MV-4-11 (cell line): ENCODE results near the gene ADCY2.
A peak's percentile ranks its signal among the peaks of the same experiment; 100 is the strongest.
"Not testable (repeated sequence)": the region's sequence is repeated elsewhere in the genome, so short reads cannot be mapped to it uniquely, and the experiment has no call there.

ENCODE experiments used
- DNase-seq: peaks from one replicate; lab custom pipeline; 2025; lab: John Stamatoyannopoulos, UW

ADCY2 gene

DNA sequence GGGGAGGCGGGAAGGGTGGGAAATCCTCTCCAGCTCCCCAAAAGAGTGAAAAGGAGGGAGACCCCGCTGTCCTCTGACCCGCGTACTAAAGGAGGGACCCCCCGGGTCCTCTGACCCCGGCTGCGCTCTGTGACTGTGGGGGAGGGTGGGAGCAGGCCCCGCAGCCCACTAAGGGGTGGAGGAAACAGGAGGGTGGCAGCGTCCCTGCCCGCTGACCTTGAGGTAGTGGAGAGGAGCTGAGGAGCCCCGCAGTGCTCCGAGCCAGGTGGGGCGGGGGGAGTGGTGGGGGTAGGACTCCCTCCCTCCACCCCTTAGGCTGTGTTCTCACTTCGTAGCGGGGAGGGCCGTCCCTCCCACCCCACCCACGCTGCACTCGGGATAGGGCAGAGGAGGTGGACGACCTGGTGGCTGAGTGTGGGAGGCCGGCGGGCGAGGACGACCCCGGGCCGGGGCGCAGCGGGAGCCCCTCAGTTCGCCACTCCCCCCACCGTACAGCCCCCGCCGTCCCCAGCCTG, 449 bp upstream of the ADCY2 start:
- DNase-seq = no peak

DNA sequence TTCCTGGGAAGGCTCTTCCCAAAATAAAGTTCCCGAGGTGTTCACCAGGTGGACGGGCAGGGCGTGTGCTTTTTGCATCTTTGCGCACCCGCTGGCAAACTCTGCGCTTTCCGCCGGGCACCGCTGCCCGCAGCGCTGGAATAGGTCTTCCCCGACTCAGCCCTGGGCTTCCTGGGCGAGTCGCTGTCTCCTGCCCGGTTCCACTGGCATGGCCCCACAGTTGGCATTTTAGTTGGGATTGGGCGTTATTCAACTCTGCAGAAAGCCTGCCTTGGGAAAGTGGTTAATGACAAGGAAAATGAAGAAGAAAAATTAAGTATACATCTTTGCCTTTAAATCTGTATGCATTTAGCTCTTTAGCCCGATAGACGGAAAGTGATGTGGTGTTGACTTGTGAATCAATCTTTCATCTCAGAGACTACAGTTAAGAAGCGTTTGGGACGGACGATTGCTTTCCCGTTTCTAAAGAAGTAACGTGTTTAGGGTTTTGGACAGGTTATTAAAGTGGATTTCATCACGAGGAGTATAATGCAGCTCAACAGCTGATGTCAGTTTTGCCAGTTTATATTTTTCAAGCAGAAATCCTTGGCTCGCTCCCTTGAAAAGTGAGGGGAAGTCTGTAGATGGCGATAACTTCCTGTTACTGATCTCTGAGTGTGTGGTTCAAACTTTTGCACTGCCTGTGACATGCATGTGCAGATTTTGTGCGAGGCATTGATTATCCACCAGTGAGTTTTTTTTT, 946 bp downstream of the ADCY2 start:
- DNase-seq = no peak

DNA sequence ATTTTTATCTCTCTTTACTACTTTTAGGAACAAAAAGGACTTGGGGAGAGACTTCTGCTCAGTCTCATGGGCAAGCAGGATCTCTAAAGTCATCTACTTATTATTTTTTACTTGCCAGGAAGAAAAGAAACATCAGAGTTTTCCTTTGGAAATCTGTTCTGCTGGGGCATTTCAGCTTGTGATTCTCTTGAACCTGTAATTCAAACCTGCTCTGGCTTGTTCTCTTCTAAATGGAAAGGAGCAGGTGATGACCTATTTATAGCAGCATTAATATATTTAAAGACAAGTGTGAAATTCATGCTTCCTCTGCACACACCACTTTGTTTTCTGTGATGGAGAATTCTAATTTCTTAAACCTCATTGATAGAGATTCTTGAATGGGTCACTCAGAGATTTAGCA, 2.0 kb downstream of the ADCY2 start:
- DNase-seq = no peak

DNA sequence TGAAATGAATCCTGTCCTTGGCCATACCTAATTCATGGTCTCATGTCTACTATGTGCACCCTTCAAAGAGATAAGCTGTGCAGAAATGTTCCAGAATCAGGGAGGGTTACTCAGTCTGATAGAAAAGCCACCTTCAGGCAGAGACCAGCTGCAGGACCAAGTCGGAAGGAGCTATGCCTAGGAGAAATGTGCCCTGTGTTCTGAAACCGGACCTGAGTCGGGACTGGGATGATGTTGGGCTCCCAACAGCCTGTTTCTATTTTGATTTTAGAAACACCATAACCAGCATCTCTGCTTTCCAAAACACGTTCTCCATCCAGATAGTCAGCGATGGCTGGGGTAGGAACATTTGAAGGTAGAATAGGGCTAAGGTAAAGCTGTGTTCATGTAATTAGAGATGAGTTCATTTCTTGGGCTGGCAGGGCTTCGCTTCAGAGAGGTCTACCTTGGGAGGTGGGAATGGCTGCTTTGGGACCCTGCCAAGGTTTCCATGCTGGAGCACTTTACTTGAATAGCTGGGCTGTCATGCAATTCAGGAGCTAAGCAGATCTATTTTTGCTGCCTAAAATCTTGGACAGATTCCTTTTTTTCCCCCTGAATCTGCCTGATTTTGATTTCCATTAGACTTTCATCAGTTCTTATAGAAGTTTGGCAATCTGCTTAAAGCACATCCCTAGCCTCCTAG, 2.8 kb downstream of the ADCY2 start:
- no peak for DNase-seq

DNA sequence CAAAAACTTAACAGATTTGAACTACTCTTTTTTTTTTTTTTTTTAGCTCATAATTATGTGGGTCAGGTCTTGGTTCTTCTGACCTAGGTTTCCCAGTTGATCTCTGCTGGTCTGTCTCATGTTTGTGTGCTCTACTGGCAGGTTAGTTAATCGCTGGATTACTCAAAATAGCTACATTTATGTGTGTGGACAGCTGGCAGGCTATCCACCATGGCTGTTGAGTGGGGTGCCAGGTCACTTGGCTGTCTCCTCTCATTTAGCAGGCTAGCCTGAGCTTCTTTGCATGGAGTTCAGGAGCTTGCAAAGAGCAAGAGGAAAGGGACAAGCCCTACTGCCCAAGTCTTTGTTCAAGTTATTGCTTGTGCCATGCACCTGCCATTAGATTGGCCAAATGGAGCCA, 9.3 kb downstream of the ADCY2 start:
- no peak for DNase-seq

DNA sequence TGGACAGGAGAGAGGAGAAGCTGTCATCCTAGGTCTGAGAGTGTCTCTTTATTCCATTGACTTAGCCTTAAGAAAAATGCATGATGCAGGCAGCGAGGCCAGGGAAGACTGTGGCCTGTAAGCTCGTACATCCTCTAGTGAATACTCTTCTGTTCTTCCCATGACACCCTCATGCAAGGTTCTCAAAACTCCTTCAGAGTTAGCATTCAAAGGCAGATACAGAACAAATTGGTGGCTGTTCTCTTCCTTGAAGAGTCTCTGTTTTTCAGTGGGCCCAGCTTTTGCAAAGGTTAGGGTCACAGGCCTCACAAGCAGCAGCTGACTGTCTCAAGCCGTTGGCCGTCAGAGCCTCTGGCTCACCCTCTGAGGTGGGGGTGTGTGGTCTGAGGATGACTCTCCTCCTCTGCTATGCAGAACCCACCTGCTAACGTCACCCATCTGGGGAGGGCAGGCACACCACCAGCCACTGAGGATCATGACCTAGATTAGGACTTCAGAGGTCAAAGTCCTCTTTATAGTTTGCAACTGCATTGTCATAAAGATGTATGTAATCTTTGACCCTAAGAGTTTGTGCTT, 15.1 kb downstream of the ADCY2 start:
- DNase-seq = no peak

DNA sequence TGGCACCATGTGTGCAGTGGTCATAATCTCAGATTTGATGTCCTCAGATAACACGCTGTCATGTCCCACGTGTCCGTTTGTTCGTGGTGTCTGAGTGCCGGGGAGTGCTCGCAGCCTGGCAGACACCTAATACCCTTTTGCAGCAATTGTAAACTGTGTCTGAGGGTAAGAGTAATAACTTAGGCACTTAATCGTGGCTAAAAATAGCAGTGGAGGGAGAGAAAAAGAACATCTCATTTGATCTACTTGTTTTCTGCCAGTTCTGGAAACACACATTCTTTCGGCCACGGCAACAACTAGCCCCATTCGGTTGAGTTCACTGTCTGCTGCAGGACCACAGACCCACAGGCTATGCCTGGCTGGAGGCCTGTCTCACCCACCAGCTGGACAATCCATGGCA, 16.5 kb downstream of the ADCY2 start:
- DNase-seq = no peak

DNA sequence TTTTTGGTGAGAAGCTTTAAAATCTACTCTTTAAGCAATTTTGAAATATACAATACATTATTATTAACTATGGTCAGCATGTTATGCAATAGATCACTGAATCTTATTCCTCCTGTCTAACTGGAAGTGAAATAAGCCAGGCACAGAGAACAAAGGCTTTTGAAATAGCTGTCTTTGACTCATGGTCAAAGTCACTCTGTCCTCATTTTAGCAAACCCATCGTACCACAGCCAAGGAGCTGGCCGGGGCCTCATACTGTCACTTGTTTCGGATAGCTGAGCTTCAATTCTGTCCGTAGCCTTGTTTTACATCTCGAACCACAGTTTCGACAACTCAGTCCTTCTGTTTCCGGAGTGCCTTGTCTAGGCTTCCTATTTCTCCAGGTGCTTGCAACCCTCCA, 19.2 kb downstream of the ADCY2 start:
- peak; percentile 52 for DNase-seq

DNA sequence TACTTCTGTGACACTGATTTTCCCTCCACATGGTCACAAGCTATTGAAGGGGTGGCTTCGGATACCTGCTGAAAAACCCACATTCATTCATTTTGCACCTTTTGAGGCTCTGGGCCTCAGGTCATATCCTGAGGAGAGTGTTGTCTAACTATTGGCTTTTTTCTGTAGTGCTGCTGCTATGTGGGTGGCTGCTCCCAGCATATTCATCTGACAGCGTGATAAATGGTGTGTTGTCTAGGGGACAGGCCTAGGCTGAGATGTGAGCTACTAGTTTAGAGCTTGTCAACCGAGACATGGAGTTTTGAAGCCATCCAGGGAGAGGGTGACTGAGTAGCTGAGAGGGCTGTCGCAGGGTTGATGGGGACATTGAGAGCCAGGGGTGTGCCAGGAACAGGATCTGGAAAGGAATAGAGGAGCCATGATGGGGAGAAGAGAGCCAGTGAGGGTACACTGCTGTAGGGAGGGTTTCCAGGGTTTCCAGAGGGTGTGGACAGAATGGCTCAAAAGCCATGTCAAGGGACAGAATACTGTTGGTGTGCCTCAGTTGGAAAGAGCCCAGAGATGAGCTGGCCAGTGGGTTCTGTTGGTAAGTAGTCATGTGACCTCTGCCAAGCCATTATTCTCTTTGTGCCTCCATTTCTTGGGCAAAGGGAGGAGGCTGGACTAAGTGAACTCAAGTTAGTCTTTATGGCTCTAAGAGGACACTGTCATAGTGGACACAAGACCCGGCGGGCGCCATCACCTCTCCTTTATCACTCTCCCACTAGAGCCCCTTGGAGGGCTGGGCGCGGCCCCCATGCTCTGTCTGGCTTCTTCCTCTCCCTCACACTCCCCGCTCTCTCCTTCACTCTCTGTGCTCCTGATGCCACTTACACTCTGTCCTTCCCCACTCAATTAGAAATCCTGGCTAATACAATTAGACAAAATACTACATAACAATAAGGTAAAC, 19.9 kb downstream of the ADCY2 start:
- no peak for DNase-seq

DNA sequence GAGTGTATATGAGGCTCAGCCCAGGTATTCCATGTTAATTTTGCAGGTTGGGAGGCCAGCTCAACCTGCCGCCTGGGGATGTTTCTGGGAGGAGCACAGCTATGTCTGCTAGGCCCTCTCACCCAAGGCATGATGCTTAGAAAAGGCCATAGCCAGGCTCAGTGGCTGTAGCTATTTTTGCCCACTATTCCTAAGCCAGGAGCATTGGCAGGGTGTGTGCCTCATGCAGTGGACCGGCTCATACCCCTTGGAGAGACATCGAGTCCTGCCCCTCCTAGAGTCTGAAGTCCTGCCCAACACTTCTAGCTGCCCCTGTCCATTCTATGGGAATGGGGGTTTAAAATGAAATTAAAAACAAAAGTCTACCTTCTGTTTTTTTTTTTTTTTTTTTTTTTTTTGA, 22.3 kb downstream of the ADCY2 start:
- DNase-seq = no peak

DNA sequence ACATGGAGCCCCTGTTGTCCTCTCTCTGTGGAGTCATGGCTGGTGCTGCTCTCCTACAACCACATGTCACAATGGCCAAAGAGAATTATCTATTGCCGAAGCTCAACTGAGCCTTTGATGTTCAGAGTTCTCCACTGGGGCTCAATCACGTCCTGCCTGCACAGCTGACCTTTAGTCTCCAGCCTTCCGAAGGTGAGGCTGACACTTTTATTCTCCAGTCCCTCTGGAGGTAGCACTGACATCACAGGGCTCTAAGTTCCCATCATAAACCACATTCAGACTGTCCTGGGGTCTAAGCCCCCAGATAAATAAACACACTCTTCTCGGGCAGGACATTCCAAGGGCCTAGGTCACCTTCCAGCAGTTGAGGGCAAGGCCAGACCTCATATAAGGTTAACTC, 23.4 kb downstream of the ADCY2 start:
- no peak for DNase-seq

DNA sequence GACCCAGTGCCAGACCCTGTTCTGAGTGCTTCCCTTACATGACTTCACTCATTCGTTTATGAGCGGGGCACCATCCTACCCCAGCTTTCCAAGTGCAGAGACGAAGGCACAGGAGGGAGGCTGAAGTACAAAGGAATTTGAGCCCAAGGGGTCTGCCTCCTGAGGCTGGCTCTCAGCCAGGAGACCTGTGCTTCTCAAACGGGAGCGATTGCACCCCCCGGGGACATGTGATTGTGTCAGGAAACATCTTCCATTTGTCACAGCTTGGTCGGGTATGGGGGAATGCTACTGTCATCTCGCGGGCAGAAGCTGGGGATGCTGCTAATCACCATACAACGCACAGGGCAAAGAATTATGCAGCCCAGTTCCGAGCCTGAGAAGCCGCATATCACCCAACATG, 23.9 kb downstream of the ADCY2 start:
- no peak for DNase-seq

DNA sequence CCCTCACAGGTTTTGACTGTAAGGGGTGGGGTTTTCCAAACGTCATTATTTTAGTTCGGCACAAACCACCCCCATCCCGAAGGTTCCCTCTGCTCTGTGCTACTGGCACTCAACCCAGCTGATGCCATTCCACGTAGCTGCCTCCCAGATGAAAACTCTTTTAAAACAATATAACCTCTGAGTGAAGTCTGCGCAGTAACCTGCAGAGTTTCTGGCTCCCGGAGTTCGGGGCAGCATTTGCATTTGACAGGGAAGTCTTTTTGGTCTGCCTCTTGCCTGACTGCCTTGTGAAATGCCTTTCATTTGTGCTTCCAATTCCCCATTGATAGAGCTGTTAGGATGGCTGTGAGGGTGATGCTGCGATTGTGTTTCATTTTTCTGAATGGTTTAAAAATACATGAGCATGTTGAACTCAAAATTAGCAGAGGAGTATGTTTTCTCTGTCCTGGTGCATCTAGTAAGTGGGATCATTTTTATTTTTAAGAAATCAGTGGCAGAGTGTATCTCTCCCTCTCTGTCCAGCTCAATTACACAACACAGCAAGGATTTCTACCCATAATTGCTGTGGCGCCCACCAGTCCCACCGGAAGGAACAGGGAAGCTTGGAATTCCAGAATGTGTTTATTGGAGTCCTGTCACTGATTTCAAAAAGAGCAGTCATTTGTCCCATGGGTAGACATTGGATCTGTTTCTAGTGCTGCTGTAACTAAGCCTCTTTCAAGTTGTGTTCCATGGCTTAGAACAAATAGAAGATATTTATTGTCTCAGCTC, 24.8 kb downstream of the ADCY2 start:
- DNase-seq = no peak

DNA sequence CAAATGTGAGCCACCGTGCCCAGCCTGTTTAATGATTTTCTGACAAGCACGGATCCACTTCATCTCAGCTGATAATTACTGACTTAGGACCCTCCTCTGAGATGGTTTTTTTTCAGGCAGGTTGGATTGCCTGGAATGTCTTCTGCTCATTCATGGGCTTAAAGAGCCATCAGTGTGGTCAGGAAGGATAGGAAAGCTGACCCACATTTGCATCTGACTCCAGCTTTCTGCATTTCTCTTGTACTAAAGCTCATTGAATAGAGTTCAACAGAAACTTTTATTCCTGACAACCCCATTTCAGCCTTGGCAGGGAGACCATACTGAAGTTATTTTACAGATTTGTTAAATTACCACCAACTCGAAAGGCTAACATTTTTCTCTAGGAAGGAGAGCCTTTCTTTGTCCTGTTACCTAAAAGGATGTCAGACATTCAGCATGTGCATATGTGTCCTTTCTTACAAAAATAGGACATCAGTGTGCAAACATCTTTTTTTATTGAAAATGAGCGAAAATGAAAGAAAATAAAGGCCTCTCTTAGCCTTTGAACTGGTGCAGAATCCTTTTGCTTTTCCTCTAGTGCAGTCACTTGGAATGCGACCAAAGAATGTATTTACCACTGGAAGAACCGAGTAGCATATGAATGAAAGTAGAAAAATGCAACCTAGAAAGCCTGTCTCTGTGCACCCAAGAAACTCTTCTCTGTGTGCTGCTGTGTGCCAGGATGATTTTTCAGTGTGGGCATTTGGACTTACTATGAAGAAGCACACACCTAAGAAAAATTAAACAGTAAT, 26.6 kb downstream of the ADCY2 start:
- DNase-seq = no peak

DNA sequence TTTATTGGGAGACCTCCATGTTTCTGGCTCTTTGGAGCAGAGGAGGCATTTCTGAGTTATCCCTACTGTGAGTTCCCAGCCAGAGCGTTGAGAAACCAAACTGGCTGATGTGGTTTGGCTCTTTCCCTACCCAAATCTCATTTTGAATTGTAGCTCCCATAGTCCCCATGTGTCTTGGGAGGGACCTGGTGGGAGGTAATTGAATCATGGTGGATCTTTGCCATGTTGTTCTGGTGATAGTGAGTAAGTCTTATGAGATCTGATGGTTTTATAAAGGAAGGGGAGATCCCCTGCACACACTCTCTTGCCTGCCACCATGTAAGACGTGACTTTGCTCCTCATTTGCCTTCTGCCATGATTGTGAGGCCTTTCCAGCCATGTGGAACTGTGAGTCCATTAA, 27.3 kb downstream of the ADCY2 start:
- DNase-seq = not testable (repeated sequence)

DNA sequence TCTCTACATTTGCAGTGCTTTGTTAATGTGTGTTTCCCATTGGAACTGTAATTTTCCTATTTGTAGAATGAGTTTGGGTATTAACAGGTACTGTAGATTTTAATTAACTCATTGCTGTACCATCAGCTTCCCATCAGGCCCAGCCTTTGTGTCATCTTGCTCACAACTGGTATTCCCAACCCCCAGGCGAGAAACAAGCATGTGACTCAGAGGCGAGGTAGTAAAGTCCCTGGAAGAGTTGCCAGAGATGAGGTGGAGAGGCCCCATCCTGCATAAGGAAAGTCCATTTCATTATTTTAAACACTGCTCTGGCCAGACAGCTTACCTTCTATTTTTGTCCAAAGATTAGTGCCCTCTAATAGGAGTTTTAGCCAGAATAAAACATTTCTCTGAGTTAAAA, 29.9 kb downstream of the ADCY2 start:
- DNase-seq = no peak

DNA sequence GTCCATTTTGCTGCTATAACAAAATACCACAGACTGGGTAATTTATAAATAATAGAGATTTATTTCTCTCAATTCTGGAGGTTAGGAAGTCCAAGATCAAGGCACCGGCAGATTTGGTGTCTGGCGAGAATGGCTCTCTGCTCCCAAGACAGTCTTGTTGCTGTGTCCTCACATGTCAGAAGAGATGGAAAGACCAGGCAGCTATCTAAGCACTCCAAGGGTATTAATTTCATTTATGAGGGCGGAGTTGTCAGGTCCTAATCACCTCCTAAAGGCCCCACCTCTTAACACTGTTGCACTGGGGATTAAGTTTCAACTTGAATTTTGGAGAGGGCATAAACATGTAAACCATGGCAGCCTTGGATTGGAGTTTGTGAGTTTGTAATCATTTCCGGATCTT, 30.3 kb downstream of the ADCY2 start:
- no peak for DNase-seq

DNA sequence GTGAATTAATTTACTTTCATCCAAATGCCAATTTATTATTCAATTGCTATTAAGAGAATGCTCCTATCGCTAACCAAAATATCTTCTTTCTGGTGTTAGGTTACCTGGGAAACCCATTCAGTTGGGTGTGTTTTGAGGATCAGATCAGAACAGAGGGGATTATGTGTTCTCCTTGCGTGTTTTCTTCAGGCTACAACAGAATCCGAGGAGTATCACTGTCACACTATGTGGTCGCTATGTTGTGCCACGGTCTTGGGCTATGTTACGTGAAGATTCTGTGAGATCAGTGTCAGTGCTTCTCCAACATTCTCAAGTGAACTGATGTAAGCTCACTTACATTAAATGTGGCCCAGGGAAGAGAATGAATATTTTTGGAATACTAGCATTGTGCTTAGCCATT, 39.0 kb downstream of the ADCY2 start:
- no peak for DNase-seq

DNA sequence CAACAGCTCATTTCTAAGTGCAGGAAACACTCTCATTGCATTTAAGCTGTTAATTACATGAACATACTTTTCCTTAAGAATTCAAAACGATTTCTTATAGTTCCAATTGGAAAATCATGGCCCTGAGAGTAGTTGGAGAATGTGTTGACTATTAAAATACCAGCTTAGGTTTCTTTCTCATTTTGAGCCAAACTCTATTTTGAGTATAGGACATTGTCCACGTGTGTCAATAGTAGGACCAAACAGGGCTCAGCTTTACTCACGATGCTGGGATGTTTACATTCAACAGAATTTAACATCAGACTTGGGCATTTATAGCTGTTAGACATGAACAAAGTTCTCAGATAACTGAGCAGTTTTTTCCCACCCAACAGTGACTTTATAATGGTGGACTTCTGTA, 39.6 kb downstream of the ADCY2 start:
- no peak for DNase-seq

DNA sequence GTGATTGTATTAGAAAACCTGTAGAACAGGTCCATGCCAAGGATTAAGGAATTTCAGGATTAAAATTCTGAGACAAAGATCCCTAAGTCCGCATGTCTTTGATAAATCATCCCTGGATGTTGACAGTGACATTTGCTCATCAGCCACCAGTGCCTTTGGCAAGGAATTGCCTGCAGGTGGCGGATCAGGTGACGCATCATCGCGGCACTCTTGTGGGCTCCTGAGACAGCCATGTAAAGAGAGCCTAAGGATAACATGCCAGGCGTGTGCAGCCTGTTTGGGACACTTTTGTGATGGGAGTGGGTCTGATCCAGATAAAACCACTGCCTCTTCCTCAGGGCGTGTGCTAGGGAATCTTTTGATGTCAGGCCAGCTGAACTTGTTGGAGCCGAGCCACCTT, 40.6 kb downstream of the ADCY2 start:
- no peak for DNase-seq

DNA sequence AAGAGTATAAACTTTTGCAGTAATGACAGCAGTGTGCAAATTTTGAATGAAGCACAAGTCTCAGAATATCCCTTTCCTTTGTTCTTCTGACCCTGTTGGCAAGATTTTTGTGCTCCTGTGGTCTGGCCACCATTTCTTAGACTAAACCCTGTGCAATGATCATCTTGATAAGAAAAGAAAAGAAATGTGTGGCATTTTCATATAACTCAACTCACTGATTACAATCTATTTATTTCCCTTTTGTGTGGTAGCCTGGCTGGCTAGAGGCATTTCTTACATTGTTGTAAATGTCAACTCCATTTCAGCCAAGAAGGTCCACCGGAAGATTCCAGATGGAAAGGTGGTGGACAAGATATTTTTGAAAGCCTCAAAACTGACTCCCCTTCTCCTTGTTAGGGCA, 41.9 kb downstream of the ADCY2 start:
- no peak for DNase-seq
